ENCODE results near the gene CDC14A.

DNA sequence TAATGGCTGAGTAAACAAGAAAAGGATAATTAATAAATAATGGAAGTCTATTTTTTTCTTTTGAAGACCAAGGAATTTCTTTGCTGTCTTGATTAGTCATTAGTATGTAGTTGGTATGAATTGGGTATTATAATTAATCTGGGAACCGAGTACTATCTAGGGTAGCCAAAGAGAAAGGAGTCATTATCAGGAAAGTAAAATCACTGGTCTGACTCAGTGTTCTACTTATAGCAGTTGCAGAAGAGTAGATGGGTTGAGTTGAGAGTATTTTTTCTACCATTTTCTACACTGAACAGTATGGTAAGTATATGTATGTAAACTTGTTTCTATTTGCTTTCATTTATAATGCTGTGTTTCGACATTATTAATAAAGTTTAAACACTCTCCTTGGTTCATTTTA is 26.6 kb downstream of the CDC14A start:
- TF ChIP-seq, protein P1, sequence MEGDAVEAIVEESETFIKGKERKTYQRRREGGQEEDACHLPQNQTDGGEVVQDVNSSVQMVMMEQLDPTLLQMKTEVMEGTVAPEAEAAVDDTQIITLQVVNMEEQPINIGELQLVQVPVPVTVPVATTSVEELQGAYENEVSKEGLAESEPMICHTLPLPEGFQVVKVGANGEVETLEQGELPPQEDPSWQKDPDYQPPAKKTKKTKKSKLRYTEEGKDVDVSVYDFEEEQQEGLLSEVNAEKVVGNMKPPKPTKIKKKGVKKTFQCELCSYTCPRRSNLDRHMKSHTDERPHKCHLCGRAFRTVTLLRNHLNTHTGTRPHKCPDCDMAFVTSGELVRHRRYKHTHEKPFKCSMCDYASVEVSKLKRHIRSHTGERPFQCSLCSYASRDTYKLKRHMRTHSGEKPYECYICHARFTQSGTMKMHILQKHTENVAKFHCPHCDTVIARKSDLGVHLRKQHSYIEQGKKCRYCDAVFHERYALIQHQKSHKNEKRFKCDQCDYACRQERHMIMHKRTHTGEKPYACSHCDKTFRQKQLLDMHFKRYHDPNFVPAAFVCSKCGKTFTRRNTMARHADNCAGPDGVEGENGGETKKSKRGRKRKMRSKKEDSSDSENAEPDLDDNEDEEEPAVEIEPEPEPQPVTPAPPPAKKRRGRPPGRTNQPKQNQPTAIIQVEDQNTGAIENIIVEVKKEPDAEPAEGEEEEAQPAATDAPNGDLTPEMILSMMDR (IDR thresholded peaks at IDR 0.05; ENCODE audit: insufficient read depth, low read length): no peak
- no peak for TF ChIP-seq POLR2AphosphoS5 (IDR thresholded peaks at IDR 0.05; ENCODE audit: low read depth)
